Measurements from ENCODE around the gene KRT71.

The KRT71 gene

DNA sequence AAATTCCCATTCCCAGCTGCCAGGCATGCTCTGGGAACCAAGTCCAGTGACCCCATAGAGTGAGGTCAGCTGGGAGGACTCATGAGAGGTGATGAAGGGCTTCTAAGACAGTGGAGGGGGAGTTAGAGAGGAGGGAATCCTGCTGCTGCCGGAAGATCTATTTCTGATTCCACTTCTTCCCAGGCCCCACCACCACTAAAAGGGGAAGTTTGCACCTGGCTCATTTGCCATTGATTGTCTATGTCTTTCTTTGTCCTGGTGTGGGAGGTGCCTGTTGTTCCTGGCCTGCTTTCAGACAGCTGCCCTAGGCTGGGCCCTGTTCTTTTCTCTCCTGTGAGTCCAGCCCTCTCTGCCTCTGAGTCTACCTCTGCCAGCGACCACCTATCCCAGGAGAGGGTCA, 56.9 kb downstream of the KRT71 start:
- no peak for DNase-seq (ENCODE audit: low spot score)

DNA sequence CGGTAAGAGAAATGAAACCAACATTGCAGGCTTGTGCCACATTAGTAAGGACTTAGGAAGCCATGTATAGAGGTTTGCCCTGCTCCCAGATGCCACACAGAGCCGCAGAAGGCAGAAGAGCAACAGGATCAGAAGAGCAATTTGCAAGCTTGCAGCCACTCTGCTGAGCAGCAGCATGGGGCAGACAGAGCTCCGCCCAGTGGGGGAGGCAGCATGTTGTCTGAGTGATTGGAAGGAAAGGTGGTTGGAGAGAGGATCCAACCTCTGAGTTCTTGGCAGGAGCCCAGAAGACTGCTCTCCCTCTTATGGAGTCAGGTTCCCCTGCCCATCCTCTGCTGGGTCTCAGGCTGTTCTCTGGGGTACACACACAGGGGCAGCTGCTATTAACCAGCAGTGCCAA, 57.6 kb downstream of the KRT71 start:
- DNase-seq (ENCODE audit: low spot score), result peak; percentile 37

GRCh38 chr12:52494518-52494917, 58.4 kb downstream of the KRT71 start:
- DNase-seq (ENCODE audit: low spot score), result peak; percentile 17

GRCh38 chr12:52494100-52494499, 58.8 kb downstream of the KRT71 start:
- DNase-seq (ENCODE audit: low spot score), result no peak

Data from LoVo (cell line).